Activated B cell treated with CpG ODN at 0.5 μM for 24 hours (primary cell): ENCODE data around the gene PAXIP1. TPM values are rescaled to one million over a fixed set of nuclear protein-coding genes. Genes with fewer than 3 reads are reported as not detected.

ENCODE experiments used
- ATAC-seq: fragments of 200-7000 bp; cut with Tn5 transposase; one replicate; pipeline ENCODE4 v1.10.0; 2021; ENCODE audit warnings: low read depth, mild to moderate bottlenecking, moderate library complexity
- CTCF ChIA-PET: fragments of 350-600 bp; sonication (Branson Sonifier 250); formaldehyde crosslinking; loops from one replicate; lab custom pipeline; 2021; ENCODE audit warnings: antibody characterized with exemption; lab: Charles Lee
- POLR2A ChIA-PET: fragments of 350-600 bp; sonication (Branson Sonifier 250); formaldehyde crosslinking; loops from one replicate; lab custom pipeline; 2021; ENCODE audit warnings: antibody characterized with exemption; lab: Charles Lee
- DNase-seq: peaks from one replicate; pipeline ENCODE4 v3.0.0; 2022
- H3K27ac Mint-ChIP-seq: one replicate; pipeline ENCODE4 v1.8.0; 2020; ENCODE audit warnings: mixed read lengths
- H3K27me3 Mint-ChIP-seq: one replicate; pipeline ENCODE4 v1.8.0; 2021; ENCODE audit warnings: mixed read lengths
- H3K36me3 Mint-ChIP-seq: one replicate; pipeline ENCODE4 v1.8.0; 2021; ENCODE audit warnings: low read depth, mixed read lengths
- H3K4me1 Mint-ChIP-seq: one replicate; pipeline ENCODE4 v1.8.0; 2021; ENCODE audit warnings: mixed read lengths
- H3K4me3 Mint-ChIP-seq: one replicate; pipeline ENCODE4 v1.8.0; 2020; ENCODE audit warnings: mild to moderate bottlenecking, mixed read lengths
- H3K9me3 Mint-ChIP-seq: one replicate; pipeline ENCODE4 v1.8.0; 2020; ENCODE audit warnings: mixed read lengths
- intact Hi-C: fragments of 100-400 bp; cut with micrococcal nuclease; formaldehyde crosslinking; loops from one replicate; pipeline ENCODE4 v1.15.1; 2024
- total RNA-seq: library from RNA; stranded (reverse); gene quantifications from 2 replicates; pipeline ENCODE4 v1.2.3, GENCODE V29; 2022
- TF ChIP-seq, protein P1 (sequence below): fragments of 200-600 bp; IDR thresholded peaks from one replicate; pipeline ENCODE4 v1.8.0; 2022; ENCODE audit warnings: antibody characterized with exemption, mild to moderate bottlenecking

The PAXIP1 gene
- total RNA-seq, 1 donor from 2014 or later = 15.2 TPM

DNA sequence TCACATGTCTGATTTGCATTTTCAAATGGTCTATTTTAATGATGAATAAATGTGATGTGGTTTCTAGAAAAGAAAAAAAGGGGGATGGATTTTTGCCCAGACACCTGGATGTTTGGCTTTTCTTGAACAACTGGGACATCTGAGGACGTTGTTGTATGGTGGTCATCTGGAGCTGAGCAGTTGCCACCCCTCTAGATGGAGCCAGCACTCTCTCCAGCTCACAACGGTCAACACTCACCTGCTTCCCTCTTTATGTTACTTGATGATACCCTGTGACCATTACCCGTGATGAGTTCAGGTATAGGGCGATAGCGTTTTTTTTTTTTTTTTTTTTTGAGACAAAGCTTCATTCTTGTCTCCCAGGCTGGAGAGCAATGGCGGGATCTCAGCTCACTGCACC lies 30.1 kb upstream of the PAXIP1 start:
- ChIA-PET POLR2A (no interaction called here), CTCF (no interaction called here)
- DNase-seq (no peak), ATAC-seq (no peak)
- peaks cover 16% of the 10 kb centered on the region for H3K27me3 Mint-ChIP-seq
- H3K27ac Mint-ChIP-seq = no peak overlapping the region
- H3K9me3 Mint-ChIP-seq = peaks cover 5% of the 10 kb centered on the region
- no peaks in the 10 kb centered on the region for H3K36me3 Mint-ChIP-seq
- no peaks in the 10 kb centered on the region for H3K4me1 Mint-ChIP-seq
- intact Hi-C loops = no loop called here
- no peak overlapping the region for H3K4me3 Mint-ChIP-seq
- TF ChIP-seq, protein P1, sequence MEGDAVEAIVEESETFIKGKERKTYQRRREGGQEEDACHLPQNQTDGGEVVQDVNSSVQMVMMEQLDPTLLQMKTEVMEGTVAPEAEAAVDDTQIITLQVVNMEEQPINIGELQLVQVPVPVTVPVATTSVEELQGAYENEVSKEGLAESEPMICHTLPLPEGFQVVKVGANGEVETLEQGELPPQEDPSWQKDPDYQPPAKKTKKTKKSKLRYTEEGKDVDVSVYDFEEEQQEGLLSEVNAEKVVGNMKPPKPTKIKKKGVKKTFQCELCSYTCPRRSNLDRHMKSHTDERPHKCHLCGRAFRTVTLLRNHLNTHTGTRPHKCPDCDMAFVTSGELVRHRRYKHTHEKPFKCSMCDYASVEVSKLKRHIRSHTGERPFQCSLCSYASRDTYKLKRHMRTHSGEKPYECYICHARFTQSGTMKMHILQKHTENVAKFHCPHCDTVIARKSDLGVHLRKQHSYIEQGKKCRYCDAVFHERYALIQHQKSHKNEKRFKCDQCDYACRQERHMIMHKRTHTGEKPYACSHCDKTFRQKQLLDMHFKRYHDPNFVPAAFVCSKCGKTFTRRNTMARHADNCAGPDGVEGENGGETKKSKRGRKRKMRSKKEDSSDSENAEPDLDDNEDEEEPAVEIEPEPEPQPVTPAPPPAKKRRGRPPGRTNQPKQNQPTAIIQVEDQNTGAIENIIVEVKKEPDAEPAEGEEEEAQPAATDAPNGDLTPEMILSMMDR = no peak

DNA sequence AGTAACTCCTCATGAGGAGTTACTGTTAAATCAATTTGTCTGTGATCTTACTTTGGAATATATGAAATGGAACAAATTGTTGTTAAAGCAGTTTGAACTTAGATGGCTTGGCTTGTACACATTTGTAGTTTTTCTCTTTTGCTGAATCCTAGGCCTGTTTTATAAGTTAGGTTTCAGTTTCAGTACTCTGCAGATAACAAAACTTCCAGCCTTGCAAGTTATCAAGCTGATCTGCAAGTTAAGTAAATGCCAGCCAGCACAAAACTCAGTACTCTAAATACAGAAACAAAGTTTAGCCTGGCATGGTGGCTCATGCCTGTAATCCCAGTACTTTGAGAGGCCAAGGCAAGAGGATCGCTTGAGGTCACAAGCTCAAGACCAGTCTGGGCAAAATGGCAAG lies 25.0 kb upstream of the PAXIP1 start:
- H3K4me3 Mint-ChIP-seq = no peak overlapping the region
- no peaks in the 10 kb centered on the region for H3K36me3 Mint-ChIP-seq
- ChIA-PET CTCF (no interaction called here), POLR2A (no interaction called here)
- TF ChIP-seq, protein P1 = no peak
- H3K27me3 Mint-ChIP-seq = peaks cover 13% of the 10 kb centered on the region
- no peak overlapping the region for H3K27ac Mint-ChIP-seq
- intact Hi-C loops = no loop called here
- H3K9me3 Mint-ChIP-seq = peaks cover 2% of the 10 kb centered on the region
- ATAC-seq = no peak
- H3K4me1 Mint-ChIP-seq = no peaks in the 10 kb centered on the region
- DNase-seq = no peak

DNA sequence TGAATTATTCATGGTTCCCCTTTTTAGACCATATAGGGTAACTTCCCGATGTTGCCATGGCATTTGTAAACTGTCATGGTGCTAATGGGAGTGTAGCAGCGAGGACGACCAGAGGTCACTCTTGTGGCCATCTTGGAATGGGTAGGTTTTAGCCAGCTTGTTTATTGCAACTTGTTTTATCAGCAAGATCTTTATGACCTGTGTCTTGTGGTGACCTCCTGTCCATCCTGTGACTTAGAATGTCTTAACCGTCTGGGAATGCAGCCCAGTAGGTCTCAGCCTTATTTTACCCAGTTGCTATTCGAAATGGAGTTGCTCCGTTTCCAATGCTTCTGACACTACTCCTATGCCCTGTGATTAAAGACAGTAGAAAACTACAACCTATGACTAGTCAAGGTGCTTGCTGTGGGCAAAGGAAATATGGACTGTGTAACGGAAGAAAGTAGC lies 18.8 kb upstream of the PAXIP1 start:
- no peak for ATAC-seq
- intact Hi-C loops = no loop called here
- H3K27ac Mint-ChIP-seq = no peak overlapping the region
- no peaks in the 10 kb centered on the region for H3K36me3 Mint-ChIP-seq
- ChIA-PET POLR2A (no interaction called here), CTCF (interaction anchor here (1.3 kb wide), 1 partner anchor 95 kb away, joined by 3 read pairs; no protein-coding TSS in a partner anchor)
- no peak for DNase-seq
- H3K27me3 Mint-ChIP-seq = peaks cover 3% of the 10 kb centered on the region
- TF ChIP-seq, protein P1 = no peak
- no peaks in the 10 kb centered on the region for H3K4me1 Mint-ChIP-seq
- no peaks in the 10 kb centered on the region for H3K9me3 Mint-ChIP-seq
- H3K4me3 Mint-ChIP-seq = no peak overlapping the region

DNA sequence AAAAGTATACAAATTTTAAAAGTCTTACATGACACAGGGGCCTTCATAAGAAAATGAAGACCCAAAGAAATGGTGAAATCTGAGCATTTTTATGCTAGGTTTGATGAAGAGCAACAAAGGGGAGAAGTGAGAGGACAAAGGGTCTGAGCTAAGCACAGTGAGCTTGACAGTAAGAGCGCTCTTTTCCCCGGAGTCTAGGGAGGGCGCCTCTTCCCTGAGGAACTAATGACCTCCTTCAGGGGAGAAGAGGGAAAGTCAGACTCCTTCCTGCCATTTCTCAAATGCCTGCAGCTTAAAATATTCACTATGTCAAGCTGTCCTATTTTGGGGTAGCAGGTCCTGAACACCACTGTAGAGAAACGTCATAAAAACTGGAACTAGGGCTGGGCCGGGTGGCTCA lies 18.1 kb upstream of the PAXIP1 start:
- no peaks in the 10 kb centered on the region for H3K4me1 Mint-ChIP-seq
- no peaks in the 10 kb centered on the region for H3K9me3 Mint-ChIP-seq
- ATAC-seq = no peak
- no peak overlapping the region for H3K4me3 Mint-ChIP-seq
- no peak for DNase-seq
- intact Hi-C loops = no loop called here
- no peaks in the 10 kb centered on the region for H3K27me3 Mint-ChIP-seq
- no peak overlapping the region for H3K27ac Mint-ChIP-seq
- TF ChIP-seq, protein P1 = no peak
- ChIA-PET CTCF (interaction anchor here (1.3 kb wide), 1 partner anchor 94 kb away, joined by 3 read pairs; no protein-coding TSS in a partner anchor), POLR2A (no interaction called here)
- H3K36me3 Mint-ChIP-seq = no peaks in the 10 kb centered on the region

DNA sequence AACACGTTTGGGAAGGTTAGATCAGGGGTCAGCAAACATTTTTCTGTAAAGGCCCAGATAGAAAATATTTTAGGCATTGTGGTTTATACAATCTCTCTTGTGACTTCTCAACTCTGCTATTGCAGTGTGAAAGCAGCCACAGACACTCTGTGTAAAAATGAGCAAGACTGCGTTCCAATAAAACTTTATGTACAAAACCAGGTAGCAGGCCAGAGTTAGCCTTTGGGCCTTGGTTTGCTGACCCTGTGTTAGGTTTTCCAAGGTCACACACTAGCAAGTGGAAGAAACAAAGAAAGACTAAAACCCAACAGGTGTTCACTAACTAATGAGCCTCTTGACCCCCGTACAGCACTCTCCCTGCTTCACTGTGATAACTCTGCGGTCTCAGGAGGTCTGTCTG lies 14.9 kb upstream of the PAXIP1 start:
- Mint-ChIP-seq H3K4me3 (no peak overlapping the region), H3K27ac (no peak overlapping the region), H3K36me3 (no peaks in the 10 kb centered on the region), H3K9me3 (no peaks in the 10 kb centered on the region), H3K4me1 (no peaks in the 10 kb centered on the region), H3K27me3 (no peaks in the 10 kb centered on the region)
- ChIA-PET CTCF (interaction anchor here (1.2 kb wide), 1 partner anchor 9 kb away, joined by 3 read pairs; no protein-coding TSS in a partner anchor), POLR2A (no interaction called here)
- intact Hi-C loops = no loop called here
- ATAC-seq = no peak
- DNase-seq = no peak
- TF ChIP-seq, protein P1 = no peak
